Thyroid gland (tissue), 4 donors: Measurements from ENCODE around the gene GFOD2.

Source experiments
- POLR2A ChIP-seq, 2 donors: fragments of 450-650 bp; IDR thresholded peaks; one replicate each; pipeline ENCODE4 v1.6.1; 2017; ENCODE audit warnings: antibody characterized with exemption in 2 of 2, mild to moderate bottlenecking in 2 of 2, moderate library complexity in 1 of 2
- TF ChIP-seq, protein P1 (sequence below), 6 experiments: fragments of 200-600 bp in 3 of 6; fragments of 450-650 bp in 3 of 6; sonication (generic) in 3 of 6; IDR thresholded peaks; one replicate each; pipeline ENCODE4 v1.5.1; 2016 to 2019; ENCODE audit warnings: antibody characterized with exemption in 6 of 6, mild to moderate bottlenecking in 2 of 6, inconsistent platforms in 1 of 6, moderate library complexity in 1 of 6

DNA sequence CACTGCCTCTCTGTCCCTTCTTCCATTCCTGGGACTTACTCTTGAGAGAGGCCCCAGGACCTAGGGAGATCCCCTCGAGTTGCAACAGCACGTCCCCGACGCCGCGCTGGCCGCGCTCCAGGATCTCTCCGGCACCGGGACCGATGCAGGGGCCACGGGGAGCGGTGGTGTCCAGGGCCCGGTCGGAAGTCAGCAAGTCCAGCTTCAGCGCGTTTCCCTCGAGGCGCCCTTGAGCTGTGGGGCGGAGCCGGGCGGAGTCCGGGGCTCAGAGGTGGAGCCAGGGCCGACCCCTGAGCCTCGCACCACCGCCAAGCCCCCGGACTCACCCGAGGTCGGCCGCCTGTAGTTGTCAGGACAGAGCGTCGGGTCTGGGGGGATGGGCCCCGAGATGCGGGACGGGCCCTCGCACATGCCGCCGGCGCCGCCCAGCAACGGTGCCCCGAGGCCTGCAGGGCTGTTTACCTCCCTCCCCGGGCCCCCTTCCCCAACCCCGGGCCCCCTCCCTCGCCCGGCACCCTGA is 53.0 kb downstream of the GFOD2 start:
- TF ChIP-seq, protein P1, sequence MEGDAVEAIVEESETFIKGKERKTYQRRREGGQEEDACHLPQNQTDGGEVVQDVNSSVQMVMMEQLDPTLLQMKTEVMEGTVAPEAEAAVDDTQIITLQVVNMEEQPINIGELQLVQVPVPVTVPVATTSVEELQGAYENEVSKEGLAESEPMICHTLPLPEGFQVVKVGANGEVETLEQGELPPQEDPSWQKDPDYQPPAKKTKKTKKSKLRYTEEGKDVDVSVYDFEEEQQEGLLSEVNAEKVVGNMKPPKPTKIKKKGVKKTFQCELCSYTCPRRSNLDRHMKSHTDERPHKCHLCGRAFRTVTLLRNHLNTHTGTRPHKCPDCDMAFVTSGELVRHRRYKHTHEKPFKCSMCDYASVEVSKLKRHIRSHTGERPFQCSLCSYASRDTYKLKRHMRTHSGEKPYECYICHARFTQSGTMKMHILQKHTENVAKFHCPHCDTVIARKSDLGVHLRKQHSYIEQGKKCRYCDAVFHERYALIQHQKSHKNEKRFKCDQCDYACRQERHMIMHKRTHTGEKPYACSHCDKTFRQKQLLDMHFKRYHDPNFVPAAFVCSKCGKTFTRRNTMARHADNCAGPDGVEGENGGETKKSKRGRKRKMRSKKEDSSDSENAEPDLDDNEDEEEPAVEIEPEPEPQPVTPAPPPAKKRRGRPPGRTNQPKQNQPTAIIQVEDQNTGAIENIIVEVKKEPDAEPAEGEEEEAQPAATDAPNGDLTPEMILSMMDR (IDR thresholded peaks at IDR 0.05) = no peak
- no peak for TF ChIP-seq POLR2A (IDR thresholded peaks at IDR 0.05)
